Measurements from ENCODE around the gene TRIM13.

DNA sequence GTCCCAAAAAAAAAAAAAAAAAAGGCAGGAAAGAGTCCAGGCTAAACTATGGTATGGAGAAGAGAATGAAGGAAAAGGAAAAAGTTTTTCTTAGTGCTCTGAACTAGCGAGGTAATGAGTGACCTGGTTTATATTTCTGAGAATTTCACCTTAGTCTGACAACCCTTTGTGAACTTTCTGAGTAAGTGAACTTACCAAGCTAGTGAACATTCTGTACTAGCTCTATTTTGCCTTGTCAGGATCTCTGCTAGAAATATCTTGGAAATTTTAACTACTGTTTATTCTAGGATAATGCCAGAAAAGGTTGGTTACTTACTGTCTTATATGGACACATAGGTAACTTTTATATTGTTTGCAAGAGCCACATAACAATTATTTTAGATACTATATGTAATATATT lies 4.4 kb downstream of the TRIM13 start:
- TF ChIP-seq, protein P1, sequence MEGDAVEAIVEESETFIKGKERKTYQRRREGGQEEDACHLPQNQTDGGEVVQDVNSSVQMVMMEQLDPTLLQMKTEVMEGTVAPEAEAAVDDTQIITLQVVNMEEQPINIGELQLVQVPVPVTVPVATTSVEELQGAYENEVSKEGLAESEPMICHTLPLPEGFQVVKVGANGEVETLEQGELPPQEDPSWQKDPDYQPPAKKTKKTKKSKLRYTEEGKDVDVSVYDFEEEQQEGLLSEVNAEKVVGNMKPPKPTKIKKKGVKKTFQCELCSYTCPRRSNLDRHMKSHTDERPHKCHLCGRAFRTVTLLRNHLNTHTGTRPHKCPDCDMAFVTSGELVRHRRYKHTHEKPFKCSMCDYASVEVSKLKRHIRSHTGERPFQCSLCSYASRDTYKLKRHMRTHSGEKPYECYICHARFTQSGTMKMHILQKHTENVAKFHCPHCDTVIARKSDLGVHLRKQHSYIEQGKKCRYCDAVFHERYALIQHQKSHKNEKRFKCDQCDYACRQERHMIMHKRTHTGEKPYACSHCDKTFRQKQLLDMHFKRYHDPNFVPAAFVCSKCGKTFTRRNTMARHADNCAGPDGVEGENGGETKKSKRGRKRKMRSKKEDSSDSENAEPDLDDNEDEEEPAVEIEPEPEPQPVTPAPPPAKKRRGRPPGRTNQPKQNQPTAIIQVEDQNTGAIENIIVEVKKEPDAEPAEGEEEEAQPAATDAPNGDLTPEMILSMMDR (IDR thresholded peaks at IDR 0.05; ENCODE audit: low read depth, low read length, poor library complexity, severe bottlenecking), result no peak
- TF ChIP-seq EZH2phosphoT487 (IDR thresholded peaks at IDR 0.05; ENCODE audit: borderline replicate concordance, low read length), result no peak
